Esophagus muscularis mucosa (tissue), 4 donors: ENCODE results near the gene SOCS3. TPM values are rescaled to one million over a fixed set of nuclear protein-coding genes. Genes with fewer than 3 reads are reported as not detected.

Source experiments
- DNase-seq: peaks from one replicate; pipeline ENCODE4 v3.0.0-alpha.2; 2017; ENCODE audit errors: extremely low spot score
- H3K27ac ChIP-seq, 4 donors: fragments of 200-600 bp; sonication (generic); replicated peaks in 1 of 4; 1 replicate in 3 of 4; 2 replicates in 1 of 4; pipeline ENCODE4 v1.5.1; 2016 to 2019; ENCODE audit warnings: mild to moderate bottlenecking in 1 of 4
- H3K27me3 ChIP-seq, 4 donors: fragments of 200-600 bp; sonication (generic); one replicate each; pipeline versions ENCODE4 v1.5.1 to v1.6.0; 2016 to 2019
- H3K36me3 ChIP-seq, 4 donors: fragments of 200-600 bp; sonication (generic); one replicate each; pipeline ENCODE4 v1.5.1; 2016 to 2019
- H3K4me1 ChIP-seq, 4 donors: fragments of 200-600 bp; sonication (generic); one replicate each; pipeline ENCODE4 v1.5.1; 2016 to 2019
- H3K4me3 ChIP-seq, 4 donors: fragments of 200-600 bp; sonication (generic); 1 replicate in 2 of 4; 2 replicates in 2 of 4; pipeline ENCODE4 v1.5.1; 2016 to 2019; ENCODE audit warnings: mild to moderate bottlenecking in 4 of 4, moderate library complexity in 1 of 4
- H3K9me3 ChIP-seq, 4 donors: fragments of 200-600 bp; sonication (generic); 1 replicate in 3 of 4; 2 replicates in 1 of 4; pipeline ENCODE4 v1.5.1; 2016 to 2019
- CTCF ChIP-seq, 3 experiments: fragments of 200-600 bp in 2 of 3; fragments of 450-650 bp in 1 of 3; sonication (generic) in 2 of 3; IDR thresholded peaks; one replicate each; pipeline ENCODE4 v1.5.1; 2017 to 2019; ENCODE audit warnings: antibody characterized with exemption in 3 of 3, mild to moderate bottlenecking in 2 of 3, moderate library complexity in 1 of 3
- EP300 ChIP-seq: sonication (generic); formaldehyde crosslinking; IDR thresholded peaks from one replicate; pipeline ENCODE4 v1.6.1; 2017; ENCODE audit warnings: antibody characterized with exemption
- POLR2A ChIP-seq: fragments of 450-650 bp; IDR thresholded peaks from one replicate; pipeline ENCODE4 v1.6.1; 2017; ENCODE audit warnings: antibody characterized with exemption, moderate library complexity, mild to moderate bottlenecking, low read depth
- POLR2AphosphoS5 ChIP-seq, 2 donors: sonication (generic); formaldehyde crosslinking; IDR thresholded peaks; one replicate each; pipeline ENCODE4 v1.6.1; 2017; ENCODE audit warnings: antibody characterized with exemption in 2 of 2
- WGBS: methylation state at CpG from one replicate; pipeline ENCODE4 v1.1.5; 2018; 5-methylcytosine and 5-hydroxymethylcytosine counted together
- intact Hi-C: fragments of 100-400 bp; cut with DNase I; formaldehyde crosslinking; loops from one replicate; pipeline ENCODE4 v1.15.1; 2023
- total RNA-seq, 4 donors: library from RNA; depleted of rRNA; stranded (reverse); fragments of >200 nt; gene quantifications; one replicate each; pipeline versions ENCODE4 v1.1.0 to v1.2.1, GENCODE V29; 2016

The SOCS3 gene
- total RNA-seq, 4 donors from 2014 or later: 12.5 to 1,139 (median 39.3) TPM

- intact Hi-C loops: no loop called here
- Histone ChIP-seq H3K4me3 (no peak overlapping the region), H3K27me3 (no peaks in the 10 kb centered on the region), H3K27ac (no peak overlapping the region), H3K36me3 (peaks cover 24 to 67% (median 53%) of the 10 kb centered on the region in 4 donors), H3K9me3 (no peaks in the 10 kb centered on the region), H3K4me1 (peaks cover 15 to 40% (median 25%) of the 10 kb centered on the region in 4 donors)
- 93% methylated on average over 5 of the region's 8 CpGs for WGBS
- TF ChIP-seq EP300: no peak
- no peak for TF ChIP-seq CTCF (IDR thresholded peaks at IDR 0.05)
- no peak for TF ChIP-seq POLR2A
- no peak for TF ChIP-seq POLR2AphosphoS5 (IDR thresholded peaks at IDR 0.05)
- no peak for DNase-seq
Measured at GRCh38 chr17:78406920-78407319, 47.0 kb upstream of the SOCS3 start.

- WGBS: 90% methylated on average over 6 of the region's 6 CpGs
- no peak for DNase-seq
- H3K4me1 ChIP-seq: peaks cover 15 to 38% (median 23%) of the 10 kb centered on the region in 4 donors
- no peak overlapping the region for H3K4me3 ChIP-seq
- no peaks in the 10 kb centered on the region for H3K27me3 ChIP-seq
- intact Hi-C loops: no loop called here
- peaks cover 29 to 71% (median 58%) of the 10 kb centered on the region in 4 donors for H3K36me3 ChIP-seq
- TF ChIP-seq POLR2A: no peak
- TF ChIP-seq CTCF (IDR thresholded peaks at IDR 0.05): no peak
- TF ChIP-seq EP300: no peak
- TF ChIP-seq POLR2AphosphoS5 (IDR thresholded peaks at IDR 0.05): no peak
- no peak overlapping the region for H3K27ac ChIP-seq
- H3K9me3 ChIP-seq: no peaks in the 10 kb centered on the region
Measured at GRCh38 chr17:78406396-78406795, 46.5 kb upstream of the SOCS3 start.

- intact Hi-C loops: no loop called here
- no peak for DNase-seq
- TF ChIP-seq POLR2A (no peak), EP300 (no peak), POLR2AphosphoS5 (IDR thresholded peaks at IDR 0.05) (no peak), CTCF (IDR thresholded peaks at IDR 0.05) (no peak)
- no peak overlapping the region for H3K27ac ChIP-seq
- no peaks in the 10 kb centered on the region for H3K9me3 ChIP-seq
- WGBS: 95% methylated on average over 14 of the region's 14 CpGs
- H3K4me1 ChIP-seq: peaks cover 5 to 19% (median 9%) of the 10 kb centered on the region in 4 donors
- H3K36me3 ChIP-seq: peaks cover 55 to 90% (median 79%) of the 10 kb centered on the region in 4 donors
- H3K4me3 ChIP-seq: no peak overlapping the region
- no peaks in the 10 kb centered on the region for H3K27me3 ChIP-seq
Measured at GRCh38 chr17:78403822-78404221, 43.9 kb upstream of the SOCS3 start.

GRCh38 chr17:78401891-78402290, 42.0 kb upstream of the SOCS3 start:
- TF ChIP-seq POLR2A (no peak), CTCF (IDR thresholded peaks at IDR 0.05) (no peak), POLR2AphosphoS5 (IDR thresholded peaks at IDR 0.05) (no peak), EP300 (no peak)
- Histone ChIP-seq H3K27me3 (no peaks in the 10 kb centered on the region), H3K36me3 (peaks cover 61 to 100% (median 86%) of the 10 kb centered on the region in 4 donors), H3K27ac (no peak overlapping the region), H3K9me3 (no peaks in the 10 kb centered on the region), H3K4me1 (peaks cover 15 to 22% (median 18%) of the 10 kb centered on the region in 4 donors), H3K4me3 (no peak overlapping the region)
- DNase-seq: no peak
- 72% methylated on average over 5 of the region's 8 CpGs for WGBS
- intact Hi-C loops: no loop called here

GRCh38 chr17:78401246-78401645, 41.4 kb upstream of the SOCS3 start:
- Histone ChIP-seq H3K9me3 (no peaks in the 10 kb centered on the region), H3K27ac (no peak overlapping the region), H3K4me3 (no peak overlapping the region), H3K4me1 (peaks cover 21 to 28% (median 23%) of the 10 kb centered on the region in 4 donors), H3K36me3 (peaks cover 67 to 100% (median 87%) of the 10 kb centered on the region in 4 donors), H3K27me3 (no peaks in the 10 kb centered on the region)
- no peak for TF ChIP-seq CTCF (IDR thresholded peaks at IDR 0.05)
- TF ChIP-seq POLR2AphosphoS5 (IDR thresholded peaks at IDR 0.05): no peak
- no peak for TF ChIP-seq EP300
- TF ChIP-seq POLR2A: no peak
- intact Hi-C loops: no loop called here
- WGBS: 67% methylated on average over 5 of the region's 6 CpGs
- no peak for DNase-seq
